Measurements from ENCODE around the gene SAMM50. TPM values are rescaled to one million over a fixed set of nuclear protein-coding genes. Genes with fewer than 3 reads are reported as not detected.
A peak's percentile ranks its signal among the peaks of the same experiment; 100 is the strongest.

SAMM50 gene
- polyA plus RNA-seq, 3 donors, result 63.0 to 69.3 (median 65.7) TPM

DNA sequence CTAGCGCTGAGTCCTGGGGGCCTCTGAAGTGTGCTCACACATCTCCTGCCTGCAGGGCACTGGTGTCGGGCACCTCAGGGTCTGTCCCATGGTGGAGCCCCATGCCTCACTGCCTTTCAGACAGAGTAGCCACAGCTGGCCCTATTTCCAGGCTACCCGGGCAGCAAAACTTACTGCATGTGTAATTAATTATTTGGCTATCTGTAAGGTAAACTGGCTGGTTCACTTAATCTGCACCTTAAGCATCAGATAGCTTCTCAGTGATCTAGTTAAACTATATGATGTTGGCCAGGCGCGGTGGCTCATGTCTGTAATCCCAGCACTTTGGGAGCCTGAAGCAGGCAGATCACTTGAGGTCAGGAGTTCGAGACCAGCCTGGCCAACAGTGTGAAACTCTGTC lies 26.3 kb upstream of the SAMM50 start:
- DNase-seq, result no peak

DNA sequence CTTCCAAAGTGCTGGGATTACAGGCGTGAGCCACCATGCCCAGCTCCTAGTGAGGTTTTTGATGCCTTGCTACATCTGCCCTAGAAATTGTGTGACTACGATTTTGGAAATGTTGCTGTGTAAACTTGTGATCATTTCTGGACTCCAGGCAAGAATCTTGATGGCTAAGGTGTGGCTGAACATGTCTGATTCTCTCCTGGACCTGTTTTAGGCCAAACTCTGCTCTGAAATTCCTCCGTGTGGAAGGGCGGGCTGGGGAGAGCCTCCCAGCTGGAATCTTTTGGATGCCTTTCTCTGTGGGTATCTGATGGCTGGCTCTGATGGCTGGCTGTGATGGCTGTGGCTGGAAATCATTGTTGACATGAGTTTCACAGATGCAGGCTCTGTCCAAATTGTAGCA lies 23.5 kb upstream of the SAMM50 start:
- DNase-seq, result no peak

DNA sequence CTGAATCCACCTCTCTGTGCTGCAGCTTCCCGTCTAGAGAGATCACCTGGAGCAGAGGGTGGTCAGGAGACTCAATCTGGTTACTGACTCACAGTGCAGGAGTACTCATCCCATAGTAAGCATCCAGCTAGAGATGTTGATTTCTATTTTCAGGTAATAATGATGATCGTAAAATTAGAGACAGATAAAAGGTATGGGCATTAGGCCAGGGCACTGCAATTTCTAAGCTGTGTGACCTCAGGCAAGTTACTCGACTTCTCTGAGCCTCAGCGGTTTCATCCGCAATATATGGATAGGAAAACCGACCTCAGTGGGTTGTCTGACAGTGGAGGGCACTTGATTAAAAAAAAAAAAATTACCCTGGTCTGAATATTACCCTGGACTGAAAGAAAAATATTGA lies 13.8 kb upstream of the SAMM50 start:
- no peak for DNase-seq

DNA sequence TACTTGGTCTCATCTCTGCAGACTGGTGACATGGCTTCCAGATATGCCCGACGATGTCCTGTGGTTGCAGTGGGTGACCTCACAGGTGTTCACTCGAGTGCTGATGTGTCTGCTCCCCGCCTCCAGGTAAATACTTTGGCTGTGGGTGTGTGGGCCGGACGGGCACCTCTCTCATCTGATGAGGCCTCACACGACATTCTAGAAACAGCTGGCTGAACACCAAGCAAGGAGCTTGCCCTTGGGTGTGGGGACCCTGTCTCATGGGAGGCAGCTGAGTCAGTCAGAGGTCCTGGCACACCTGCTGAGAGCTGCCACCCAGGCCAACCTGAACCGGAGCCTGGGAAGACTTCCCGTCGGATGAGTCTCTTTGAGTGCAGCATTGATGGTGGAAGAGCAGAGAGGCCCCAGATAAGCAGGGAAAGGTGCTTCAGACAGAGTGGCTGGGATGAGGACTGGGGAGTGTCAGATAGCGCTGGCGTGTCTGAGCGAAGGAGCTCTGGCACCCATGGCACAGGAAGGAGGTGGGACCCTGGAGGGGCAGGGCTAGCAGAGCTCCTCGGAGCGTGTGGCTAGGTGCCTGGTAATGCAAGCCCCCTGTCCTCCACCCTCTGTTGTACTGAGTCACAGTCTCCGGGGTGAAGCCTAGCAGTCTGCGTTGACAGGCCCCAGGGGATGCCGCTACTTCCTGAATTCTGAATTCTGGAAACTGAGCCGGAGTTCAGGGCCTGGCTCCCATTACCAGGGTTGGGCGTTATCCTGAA lies 10.4 kb upstream of the SAMM50 start:
- no peak for DNase-seq

DNA sequence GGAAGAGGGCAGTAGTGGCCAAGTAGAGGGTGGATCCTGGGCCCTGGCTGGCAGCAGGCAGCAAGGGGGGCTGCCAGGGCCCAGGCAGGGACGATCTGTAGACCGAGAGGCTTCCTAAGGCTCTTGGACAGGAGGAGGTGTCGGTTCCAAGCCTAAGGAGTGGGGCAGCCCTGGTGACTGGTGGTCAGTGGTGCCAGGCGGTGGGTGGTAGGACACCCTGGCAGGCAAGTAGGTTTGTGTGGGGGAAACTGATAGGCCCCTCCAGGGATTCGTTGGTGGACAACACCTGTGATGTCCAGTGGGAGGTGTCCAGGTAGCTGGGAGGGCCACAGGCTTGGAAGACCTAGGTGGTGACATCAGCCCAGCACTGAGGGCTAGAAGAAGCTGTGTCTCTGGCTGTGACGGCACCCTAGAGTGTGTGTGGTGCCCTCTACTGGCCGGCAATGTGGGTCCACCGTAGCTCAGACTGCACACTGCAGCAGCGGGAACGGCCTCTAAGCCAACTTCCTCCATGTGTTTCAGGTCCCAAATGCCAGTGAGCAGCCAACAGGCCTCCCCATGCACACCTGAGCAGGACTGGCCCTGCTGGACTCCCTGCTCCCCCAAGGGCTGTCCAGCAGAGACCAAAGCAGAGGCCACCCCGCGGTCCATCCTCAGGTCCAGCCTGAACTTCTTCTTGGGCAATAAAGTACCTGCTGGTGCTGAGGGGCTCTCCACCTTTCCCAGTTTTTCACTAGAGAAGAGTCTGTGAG lies 9.4 kb upstream of the SAMM50 start:
- peak; percentile 54 for DNase-seq

DNA sequence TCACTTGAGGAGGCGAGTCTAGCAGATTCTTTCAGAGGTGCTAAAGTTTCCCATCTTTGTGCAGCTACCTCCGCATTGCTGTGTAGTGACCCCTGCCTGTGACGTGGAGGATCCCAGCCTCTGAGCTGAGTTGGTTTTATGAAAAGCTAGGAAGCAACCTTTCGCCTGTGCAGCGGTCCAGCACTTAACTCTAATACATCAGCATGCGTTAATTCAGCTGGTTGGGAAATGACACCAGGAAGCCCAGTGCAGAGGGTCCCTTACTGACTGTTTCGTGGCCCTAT lies 8.9 kb upstream of the SAMM50 start:
- DNase-seq, result no peak

DNA sequence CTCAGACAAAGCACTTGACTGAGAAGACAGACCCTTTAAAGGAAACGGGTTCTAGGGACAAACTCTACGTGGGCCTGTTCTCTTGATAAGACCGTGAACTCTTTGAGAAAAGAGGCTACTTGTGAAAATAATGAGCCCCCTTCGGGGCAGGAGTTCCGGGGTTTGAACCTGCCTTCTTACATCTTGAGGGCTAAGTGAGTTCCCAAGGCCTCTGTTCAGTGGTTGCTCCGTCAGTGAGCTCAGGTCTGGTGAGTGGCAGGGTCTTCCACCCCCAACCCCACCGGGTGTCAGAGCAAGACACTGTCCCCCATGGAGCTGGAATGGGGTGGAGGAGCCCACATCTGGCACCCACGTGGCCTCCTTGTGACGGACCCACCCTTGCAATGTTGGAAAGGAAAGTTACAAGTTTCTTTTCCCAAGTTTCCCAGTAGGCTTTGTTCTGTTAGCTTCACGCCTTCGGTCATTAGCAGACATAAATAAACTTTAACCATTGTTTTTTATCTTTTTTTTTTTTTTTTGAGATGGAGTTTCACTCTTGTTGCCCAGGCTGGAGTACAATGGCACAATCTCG lies 6.3 kb upstream of the SAMM50 start:
- no peak for DNase-seq

DNA sequence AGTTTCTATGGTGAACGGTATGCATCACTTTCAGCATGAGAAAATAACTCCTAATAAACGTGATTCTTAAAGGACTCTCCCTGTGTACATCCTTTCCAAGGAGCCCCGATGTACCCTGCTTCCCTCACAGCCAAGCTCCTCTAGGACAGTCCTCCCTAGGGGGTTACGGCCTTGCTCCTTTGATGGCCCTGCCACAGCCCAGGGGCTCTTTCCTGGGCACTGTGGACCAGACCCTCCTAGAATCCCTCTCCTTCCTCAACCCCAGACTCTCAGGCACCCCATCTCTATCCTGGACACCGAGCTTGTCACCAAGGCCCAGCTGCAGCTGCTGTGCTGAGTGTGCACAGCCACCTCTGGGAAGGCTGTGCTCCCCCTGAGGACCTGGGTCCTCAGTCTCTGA lies 3.9 kb upstream of the SAMM50 start:
- no peak for DNase-seq

DNA sequence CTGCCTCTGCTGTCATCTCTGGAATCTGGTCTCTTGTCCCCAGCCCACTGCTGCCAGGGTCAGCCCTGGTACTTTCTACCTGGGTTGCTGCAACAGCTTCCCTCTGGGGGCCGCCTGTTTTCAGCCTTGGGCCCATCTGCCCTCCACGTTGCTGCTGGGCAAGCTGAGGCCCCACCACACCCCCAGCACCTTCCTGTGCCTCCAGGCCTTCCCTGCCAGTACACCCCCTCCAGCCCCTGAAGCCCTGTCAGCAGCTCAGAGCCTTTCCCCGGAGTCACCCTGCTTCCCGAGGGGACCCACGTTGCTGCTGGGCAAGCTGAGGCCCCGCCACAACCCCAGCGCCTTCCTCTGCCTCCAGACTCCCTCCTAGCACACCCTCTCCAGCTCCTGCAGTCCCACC lies 3.3 kb upstream of the SAMM50 start:
- no peak for DNase-seq

DNA sequence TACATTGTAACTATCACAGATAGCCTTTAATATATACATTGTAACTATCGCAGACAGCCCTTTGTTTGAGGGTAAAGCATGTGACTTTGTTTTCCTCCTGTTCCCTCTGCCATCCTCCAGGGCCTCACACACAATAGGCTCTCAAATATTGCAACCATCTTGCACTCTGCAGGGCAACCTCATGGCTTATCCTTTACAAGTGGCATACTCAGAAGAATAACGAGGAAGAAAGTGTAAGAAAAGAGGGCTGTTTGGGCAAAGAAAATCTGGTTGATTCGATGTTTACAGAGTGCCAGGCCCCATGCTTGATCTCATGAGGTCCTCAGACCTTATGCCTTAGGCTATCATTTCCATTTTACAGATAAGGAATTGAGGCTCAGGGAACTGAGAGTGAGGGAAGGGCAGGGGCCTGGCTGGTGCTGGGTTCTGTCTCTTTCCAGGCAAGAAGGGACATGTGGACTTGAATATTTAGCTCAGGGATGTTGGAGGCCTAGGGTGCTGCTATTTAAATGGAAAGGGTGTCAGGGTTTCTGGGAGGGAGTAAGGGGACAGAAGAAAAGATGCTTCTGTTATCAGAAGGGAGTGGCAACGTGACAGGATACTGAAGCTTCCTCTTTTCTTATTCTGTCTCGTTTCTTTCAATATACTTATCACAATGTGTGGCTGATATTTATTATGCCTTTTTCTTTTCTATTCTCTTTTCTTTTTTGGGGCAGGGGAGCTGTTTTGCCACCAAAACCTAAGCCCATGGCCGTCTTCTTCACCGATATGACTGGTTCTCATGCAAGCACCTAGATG lies 1.1 kb upstream of the SAMM50 start:
- no peak for DNase-seq

DNA sequence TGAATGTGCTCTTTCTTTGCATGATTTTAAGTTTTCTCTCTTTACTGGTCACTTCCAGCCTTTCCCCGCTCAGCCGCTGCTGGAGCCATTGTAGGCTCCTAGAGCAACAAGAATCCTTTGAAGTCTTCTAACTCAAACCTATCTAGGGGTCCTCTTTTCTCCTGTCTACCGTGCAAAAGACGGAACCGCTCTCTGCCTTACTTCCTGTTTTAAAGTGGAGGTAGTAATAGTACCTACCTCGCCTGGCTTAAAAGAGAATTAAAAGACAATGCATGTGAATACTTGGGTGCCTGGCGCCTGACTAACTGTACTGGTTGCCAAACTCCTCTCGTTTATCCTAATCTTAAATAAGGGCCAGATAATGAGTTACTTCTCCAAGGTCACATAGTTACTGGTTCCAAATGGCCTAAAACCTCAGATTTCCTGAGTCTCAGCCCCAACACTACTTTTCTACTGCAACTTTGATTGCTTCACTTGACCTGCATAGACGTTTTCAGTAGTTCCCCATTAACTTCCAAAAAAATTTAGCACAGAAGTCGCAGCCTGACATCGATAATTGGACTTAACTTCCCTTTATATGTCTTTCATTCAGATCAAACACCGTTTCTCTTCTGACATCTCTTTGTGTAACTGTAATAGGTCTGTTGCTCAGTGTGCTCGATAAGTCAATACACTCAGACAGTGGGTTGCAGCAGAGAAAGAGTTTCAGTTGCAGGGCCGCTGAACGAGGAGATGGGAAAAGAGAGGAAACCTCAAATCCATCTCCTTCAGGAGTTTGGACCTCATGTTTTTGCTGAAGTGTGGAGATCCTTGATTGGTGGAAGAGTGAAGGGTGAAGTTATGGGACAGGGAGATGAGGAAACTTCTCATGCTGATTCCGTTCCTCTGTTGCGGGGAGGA lies 891 bp downstream of the SAMM50 start:
- DNase-seq, result no peak

DNA sequence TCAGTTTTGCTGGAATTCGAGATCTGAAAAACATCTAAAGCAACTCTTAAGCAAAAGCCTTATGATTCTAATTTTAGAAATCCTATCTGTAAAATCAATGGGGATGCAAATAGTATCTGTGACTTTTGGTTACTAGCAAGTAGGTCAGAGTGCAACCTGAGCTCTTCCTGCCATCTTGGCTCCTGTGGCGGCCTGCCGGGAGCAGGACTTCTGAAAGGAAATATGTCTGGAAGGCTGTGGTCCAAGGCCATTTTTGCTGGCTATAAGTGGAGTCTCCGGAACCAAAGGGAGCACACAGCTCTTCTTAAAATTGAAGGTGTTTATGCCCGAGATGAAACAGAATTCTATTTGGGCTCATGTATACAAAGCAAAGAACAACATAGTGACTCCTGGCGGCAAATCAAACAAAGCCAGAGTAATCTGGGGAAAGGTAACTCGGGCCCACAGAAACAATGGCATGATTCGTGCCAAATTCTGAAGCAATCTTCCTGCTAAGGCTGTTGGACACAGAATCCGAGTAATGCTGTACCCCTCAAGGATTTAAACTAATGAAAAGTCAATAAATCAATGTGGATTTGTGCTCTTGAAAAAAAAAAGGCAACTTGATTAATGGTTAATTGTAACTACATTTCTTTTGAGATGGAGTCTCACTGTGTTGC lies 1.7 kb downstream of the SAMM50 start:
- DNase-seq, result no peak

DNA sequence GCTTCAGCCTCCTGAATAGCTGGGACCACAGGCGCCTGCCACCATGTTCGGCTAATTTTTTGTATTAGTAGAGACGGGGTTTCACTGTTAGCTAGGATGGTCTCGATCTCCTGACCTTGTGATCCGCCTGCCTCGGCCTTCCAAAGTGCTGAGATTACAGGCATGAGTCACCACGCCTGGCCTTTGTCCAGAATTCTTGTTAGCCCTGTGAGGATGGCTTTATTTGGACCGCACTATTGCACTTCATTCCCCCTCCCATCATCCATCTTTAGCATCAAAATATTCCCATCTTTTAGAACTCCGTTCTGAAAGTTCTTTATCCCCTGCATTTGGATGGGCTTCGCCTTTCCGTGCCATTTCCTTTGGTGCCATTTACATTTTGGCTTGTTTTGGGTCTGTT lies 2.6 kb downstream of the SAMM50 start:
- no peak for DNase-seq

DNA sequence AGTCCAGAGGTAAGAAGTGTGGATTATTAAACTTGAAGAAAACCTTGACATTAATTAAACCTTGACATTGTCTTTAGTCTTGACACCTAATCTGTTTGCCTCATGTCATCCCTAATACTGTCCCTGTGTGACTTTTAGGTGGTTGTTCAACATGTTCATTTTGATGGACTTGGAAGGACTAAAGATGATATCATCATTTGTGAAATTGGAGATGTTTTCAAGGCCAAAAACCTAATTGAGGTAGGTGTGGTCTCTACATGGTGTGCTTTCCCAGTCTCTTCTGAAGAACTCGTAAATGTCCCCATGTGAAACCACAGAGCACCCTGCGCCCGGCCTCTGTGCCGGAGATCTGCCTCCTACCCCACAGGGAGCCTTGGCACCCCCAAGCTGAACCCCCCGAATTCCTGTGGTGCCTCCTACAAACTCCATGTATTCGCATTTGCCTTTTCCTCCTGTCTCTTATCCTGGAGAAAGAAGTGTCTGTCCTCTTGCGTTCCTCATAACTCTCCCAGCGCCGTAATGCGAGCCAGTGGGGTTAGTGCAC lies 9.1 kb downstream of the SAMM50 start:
- no peak for DNase-seq

DNA sequence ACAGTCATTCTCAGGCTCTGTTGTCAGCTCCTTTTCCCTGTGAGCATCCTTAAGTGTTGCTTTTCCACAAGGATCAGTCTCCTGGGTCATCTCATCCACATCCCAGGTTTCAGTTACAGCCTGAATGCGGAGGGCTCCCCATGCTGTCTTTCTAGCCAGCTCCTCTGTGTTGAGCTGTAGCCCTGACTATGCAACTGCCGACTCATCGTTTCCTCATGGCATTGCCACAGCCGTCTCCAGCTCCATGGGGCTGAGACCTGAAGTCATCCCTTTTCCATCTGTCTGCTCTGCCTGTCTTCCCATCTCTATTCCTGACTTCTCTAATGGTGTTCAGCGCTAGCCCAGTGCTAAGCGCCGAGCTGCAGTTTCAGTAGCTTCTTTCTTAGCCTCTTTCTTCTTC lies 11.8 kb downstream of the SAMM50 start:
- DNase-seq, result no peak

DNA sequence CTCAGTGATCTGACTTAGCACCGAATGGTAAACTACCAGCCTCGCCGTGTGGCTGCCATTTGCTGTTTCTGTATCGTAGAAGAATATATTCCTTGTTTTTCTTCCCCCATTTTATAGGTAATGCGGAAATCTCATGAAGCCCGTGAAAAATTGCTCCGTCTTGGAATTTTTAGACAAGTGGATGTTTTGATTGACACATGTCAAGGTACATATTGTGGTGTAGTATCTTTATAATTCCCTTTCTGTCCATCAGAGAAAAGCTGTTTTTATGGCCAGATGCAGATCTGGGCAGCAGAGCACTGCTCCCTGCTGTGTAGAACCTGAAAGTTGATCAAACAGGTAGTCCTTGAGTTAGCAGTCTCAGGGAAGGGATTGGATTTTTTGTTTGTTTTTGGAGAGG lies 13.4 kb downstream of the SAMM50 start:
- no peak for DNase-seq

DNA sequence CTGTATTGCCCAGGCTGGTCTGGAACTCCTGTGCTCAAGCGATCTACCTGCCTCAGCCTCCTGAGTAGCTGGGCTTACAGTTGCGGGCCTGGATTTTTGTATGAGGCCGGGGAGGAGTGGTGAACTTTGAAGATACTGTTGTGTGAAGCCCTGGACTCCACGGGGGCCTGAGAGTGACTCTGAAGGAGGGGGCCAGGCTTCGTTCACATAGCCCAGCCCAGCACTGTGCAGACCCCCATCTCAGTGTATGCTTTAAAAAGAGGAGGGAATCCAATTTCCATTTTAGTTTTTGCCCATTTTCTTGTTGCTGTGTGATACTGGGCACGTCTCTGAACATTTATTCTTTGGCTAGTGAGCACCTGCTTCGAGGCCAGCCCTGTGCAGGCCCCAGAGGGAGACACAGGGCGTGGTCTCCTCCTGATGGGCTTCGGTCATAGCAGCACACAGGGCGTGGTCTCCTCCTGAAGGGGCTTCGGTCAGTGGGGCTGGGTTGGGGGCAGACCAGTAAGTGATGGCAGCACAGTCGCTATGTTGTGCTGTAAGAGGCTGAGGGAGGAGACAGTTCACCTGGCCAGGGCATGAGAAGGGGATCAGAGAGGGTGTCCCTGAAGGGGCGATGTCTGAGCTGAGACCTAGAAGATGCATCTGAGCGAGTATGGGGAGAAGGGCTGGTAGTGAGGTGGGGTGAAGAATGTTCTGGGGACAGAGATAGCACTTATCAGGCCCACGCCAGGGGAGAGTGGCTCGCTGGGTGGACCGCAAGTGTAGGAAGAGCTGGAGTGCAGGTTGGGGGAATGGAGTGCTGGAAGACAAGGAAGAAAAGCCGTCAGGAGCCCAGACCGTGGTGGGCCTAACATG lies 14.0 kb downstream of the SAMM50 start:
- DNase-seq, result no peak

DNA sequence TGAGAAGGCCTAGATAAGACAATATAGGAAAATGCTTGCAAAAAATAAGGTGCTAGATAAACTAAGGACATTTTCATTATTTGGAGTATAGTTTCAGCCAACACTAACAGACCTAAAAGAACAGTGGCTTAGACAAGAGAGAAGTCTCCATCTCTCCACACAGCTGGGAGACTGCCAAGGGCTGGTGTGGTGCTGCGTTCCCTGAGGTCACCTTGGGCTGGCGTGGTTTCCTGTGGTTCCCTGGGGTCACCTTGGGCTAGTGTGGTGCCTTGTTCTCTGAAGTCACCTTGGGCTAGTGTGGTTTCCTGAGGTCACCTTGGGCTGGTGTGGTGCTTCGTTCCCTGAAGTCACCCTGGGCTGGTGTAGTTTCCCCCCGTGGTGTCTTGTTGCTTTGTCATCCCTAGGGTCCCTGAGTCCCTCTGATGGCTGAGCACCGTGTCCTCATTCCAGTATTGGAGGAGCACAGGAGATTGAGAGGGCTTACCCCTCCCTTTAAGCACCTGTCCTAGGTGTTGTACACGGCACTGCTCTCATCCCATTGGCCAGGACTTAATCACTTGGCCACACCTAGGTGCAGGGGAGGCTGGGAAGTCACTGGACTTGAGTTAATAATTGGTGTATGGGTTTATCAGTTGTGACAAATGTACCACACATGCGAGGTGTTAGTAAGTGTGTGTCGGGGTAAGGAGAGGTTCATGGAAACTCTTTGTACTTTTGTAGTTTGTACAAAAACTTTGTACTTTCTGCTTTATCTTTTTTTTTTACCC lies 14.9 kb downstream of the SAMM50 start:
- no peak for DNase-seq

DNA sequence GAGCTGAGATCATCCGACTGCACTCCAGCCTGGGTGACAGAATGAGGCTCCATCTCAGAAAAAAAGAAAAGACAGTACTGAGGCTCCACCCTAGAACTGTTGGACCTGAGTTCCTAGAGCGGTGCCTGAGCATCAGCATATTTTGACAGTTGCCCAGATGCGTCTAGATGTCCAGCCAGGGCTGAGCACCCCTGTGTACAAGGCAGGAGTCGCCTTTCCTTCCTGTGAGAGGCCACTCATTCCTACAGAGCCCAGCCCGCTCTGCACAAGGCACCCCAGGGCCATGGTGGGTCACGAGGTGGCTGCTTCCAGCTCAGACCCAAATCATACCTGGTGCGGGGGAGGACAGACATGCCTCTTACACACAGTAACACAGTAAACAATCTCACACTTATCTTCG lies 15.9 kb downstream of the SAMM50 start:
- DNase-seq, result no peak

Data from renal pelvis (tissue), 4 donors.